HL-60 (cell line): ENCODE results near the gene PRPSAP1.

Source experiments
- DNase-seq, 2 experiments: peaks; one replicate each; pipeline ENCODE4 v3.0.0-alpha.2; 2010 to 2020; ENCODE audit warnings: low read depth in 1 of 2, low spot score in 1 of 2
- H3K27ac ChIP-seq: fragments of 250-450 bp; sonication (Bioruptor Pico); replicated peaks from 2 replicates; pipeline ENCODE4 v1.5.1; 2020; ENCODE audit warnings: mild to moderate bottlenecking, moderate library complexity
- H3K27me3 ChIP-seq: fragments of 250-450 bp; sonication (Bioruptor Pico); 2 replicates; pipeline ENCODE4 v1.5.1; 2021; ENCODE audit warnings: mild to moderate bottlenecking, moderate library complexity; ENCODE audit not compliant: insufficient read depth, poor library complexity, severe bottlenecking
- H3K4me3 ChIP-seq: replicated peaks from 2 replicates; pipeline ENCODE4 v1.5.1; 2011; ENCODE audit warnings: mild to moderate bottlenecking, control low read depth, low read length; ENCODE audit not compliant: insufficient read depth
- GABPA ChIP-seq: IDR thresholded peaks from 2 replicates; pipeline ENCODE4 v1.6.1; 2012; ENCODE audit warnings: low read depth
- POLR2AphosphoS5 ChIP-seq: IDR thresholded peaks from 2 replicates; pipeline ENCODE4 v1.6.1; 2012; ENCODE audit warnings: low read depth
- REST ChIP-seq: IDR thresholded peaks from 2 replicates; pipeline ENCODE4 v1.6.1; 2012; ENCODE audit warnings: low read depth; ENCODE audit not compliant: insufficient replicate concordance
- SPI1 ChIP-seq: IDR thresholded peaks from 2 replicates; pipeline ENCODE4 v1.6.1; 2012; ENCODE audit warnings: low read depth, mild to moderate bottlenecking, borderline replicate concordance
- TF ChIP-seq, protein P1 (sequence below): IDR thresholded peaks from one replicate; pipeline ENCODE4 v1.5.1; 2011; ENCODE audit warnings: low read length, control low read depth, inconsistent platforms; ENCODE audit not compliant: insufficient read depth

Gene PRPSAP1

GRCh38 chr17:76276461-76277299 lies 77.0 kb downstream of the PRPSAP1 start:
- TF ChIP-seq, protein P1, sequence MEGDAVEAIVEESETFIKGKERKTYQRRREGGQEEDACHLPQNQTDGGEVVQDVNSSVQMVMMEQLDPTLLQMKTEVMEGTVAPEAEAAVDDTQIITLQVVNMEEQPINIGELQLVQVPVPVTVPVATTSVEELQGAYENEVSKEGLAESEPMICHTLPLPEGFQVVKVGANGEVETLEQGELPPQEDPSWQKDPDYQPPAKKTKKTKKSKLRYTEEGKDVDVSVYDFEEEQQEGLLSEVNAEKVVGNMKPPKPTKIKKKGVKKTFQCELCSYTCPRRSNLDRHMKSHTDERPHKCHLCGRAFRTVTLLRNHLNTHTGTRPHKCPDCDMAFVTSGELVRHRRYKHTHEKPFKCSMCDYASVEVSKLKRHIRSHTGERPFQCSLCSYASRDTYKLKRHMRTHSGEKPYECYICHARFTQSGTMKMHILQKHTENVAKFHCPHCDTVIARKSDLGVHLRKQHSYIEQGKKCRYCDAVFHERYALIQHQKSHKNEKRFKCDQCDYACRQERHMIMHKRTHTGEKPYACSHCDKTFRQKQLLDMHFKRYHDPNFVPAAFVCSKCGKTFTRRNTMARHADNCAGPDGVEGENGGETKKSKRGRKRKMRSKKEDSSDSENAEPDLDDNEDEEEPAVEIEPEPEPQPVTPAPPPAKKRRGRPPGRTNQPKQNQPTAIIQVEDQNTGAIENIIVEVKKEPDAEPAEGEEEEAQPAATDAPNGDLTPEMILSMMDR = no peak
- no peak for TF ChIP-seq POLR2AphosphoS5
- no peak for TF ChIP-seq SPI1
- TF ChIP-seq GABPA = no peak
- TF ChIP-seq REST = no peak
- Histone ChIP-seq H3K27me3 (no peaks in the 10 kb centered on the region), H3K27ac (no peak overlapping the region), H3K4me3 (no peak overlapping the region)
- no peak for DNase-seq

GRCh38 chr17:76276069-76276431 lies 77.7 kb downstream of the PRPSAP1 start:
- Histone ChIP-seq H3K27me3 (no peaks in the 10 kb centered on the region), H3K4me3 (no peak overlapping the region), H3K27ac (no peak overlapping the region)
- TF ChIP-seq GABPA (no peak), REST (no peak), SPI1 (no peak), POLR2AphosphoS5 (no peak)
- TF ChIP-seq, protein P1 = no peak
- DNase-seq = no peak

- no peak for DNase-seq
- no peaks in the 10 kb centered on the region for H3K27me3 ChIP-seq
- TF ChIP-seq, protein P1 = no peak
- no peak for TF ChIP-seq GABPA
- no peak for TF ChIP-seq REST
- TF ChIP-seq POLR2AphosphoS5 = no peak
- peak; percentile 39 for TF ChIP-seq SPI1
- H3K4me3 ChIP-seq = no peak overlapping the region
- H3K27ac ChIP-seq = no peak overlapping the region
Observed at GRCh38 chr17:76275382-76276068, 78.2 kb downstream of the PRPSAP1 start.
